T-helper 2 cell (primary cell): Measurements from ENCODE around the gene CH25H.
A peak's percentile ranks its signal among the peaks of the same experiment; 100 is the strongest.
"Not testable (repeated sequence)": the region's sequence is repeated elsewhere in the genome, so short reads cannot be mapped to it uniquely, and the experiment has no call there.

Experiments used
- DNase-seq, 5 experiments: peaks; one replicate each; pipeline versions ENCODE4 v3.0.0 to v3.0.0-alpha.2; 2012 to 2022
- total RNA-seq, 2 donors: gene quantifications; one replicate each; lab custom pipeline; 2026; lab: John Stamatoyannopoulos, UW

CH25H gene
- 0.62 to 0.88 reads per million in 2 donors for total RNA-seq

GRCh38 chr10:89207181-89207800 lies at the start of gene CH25H:
CH25H (minus strand) TSS chr10:89207317; CDS start chr10:89207292, 25 bp downstream.
- DNase-seq: peak in 3 of 5 experiments; percentile 17 to 59 (median 18)

DNA sequence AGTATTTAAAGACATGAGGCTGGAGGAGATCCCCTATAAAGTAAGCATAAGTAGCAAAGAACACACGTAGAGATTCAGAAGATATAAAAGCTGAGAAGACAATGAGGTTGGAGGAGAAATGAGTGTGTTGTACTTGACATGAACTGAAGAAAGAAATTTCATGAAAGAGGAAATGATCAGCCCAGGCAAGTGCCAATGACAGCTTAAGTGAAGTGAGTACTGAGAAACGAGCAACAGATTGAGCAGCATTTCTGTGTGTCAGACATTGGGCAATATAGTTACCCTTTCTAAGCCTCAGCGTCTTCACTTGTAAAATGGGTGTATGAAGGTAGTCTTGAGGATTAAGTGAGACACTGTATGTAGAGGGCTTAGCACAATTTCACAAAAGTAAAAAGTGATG lies 49.2 kb upstream of the CH25H start:
- DNase-seq: peak in 1 of 5 experiments; percentile 7

DNA sequence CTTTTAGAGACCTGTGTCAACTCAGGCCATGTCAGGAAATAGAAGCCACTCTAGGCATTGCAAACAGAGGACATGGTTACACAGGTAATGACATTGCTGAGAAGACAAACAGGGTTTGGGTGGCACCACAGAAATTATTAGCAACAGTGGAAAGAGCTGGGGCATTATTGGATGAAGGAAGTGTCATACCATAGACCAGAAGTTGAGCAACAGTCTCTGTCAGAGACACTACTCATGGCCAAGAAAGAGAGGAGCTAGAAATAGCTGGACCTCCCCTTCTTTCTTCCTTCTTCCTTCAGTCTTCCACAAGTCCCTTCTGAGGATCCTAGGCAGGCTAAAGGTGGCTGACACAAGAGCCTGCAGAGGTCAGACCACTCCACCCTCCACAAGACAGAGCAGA lies 48.7 kb upstream of the CH25H start:
- DNase-seq: no peak

DNA sequence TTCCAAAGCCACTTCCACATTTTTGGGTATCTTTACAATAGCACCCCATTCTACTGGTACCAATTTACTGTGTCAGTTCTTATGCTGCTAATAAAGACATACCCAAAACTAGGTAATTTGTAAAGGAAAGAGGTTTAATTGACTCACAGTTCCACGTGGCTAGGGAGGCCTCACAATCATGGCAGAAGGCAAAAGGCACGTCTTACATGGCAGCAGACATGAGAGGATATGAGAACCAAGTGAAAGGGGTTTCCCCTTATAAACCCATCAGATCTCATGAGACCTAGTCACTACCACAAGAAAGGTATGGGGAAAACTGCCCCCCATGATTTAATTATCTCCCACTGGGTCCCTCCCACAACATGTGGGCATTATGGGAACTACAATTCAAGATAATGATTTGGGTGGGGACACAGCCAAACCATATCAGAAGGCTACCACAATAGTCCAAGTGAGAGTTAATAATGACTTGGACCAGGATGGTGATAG lies 48.0 kb upstream of the CH25H start:
- DNase-seq: not testable (repeated sequence)

DNA sequence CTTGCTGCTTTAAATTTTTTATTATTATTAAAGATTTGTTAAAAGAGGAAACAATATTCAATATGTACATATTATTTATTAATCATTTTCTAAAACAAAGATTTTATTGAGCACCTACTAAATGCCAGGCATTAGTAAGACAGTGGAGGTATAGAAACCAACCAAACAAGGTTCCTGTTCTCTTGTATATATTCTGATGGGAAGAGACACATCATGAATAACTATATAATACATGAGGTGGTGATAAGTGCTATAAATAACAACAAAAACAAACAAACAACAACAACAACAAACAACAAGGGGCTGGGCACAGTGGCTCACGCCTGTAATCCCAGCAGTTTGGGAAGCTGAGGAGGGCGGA lies 45.1 kb upstream of the CH25H start:
- DNase-seq: no peak

DNA sequence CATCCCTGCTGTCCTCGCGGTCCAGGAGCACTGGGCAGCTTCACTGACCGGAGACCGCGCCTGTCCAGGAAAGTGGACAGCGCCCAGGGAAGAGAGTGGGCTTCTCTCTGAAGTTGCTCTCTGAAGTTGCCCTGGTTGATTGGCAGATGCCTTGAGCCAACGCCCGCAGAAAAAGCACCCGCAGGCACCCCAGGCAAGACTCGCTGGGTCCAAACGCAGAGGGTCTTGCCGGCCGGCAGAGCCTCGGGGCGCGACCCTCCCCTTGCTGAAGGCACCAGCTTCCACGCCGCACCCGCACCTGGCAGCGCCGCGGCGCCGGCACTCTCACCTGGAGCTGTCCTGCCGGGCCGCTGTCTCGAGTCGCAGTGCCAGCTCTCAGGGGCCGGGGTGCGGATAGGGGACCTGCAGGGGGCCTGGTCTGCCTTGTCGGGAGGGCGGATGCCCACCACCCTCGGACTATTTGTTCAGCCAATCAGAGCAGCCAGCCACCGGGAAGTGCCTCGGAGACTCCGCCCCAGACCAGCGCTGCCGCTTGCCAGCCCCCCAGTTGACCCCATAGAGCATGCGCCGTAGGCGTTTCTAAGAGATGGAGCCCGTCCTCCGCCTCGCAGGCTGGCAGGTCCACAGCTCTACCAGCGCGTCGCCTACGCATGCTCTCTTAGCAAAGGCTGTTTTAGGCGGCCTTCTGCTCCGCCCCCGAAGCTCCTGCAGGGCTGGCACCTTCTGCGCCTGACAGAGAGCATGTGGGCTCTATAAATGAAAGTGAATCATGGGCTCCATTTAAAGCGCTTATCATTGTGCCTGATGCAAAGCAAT lies 44.5 kb upstream of the CH25H start, which contains the start of gene LIPA:
TSS of gene LIPA (minus strand) at position 367 of the 816 bp plus-strand sequence. CDS start 4,127 bp downstream, outside the sequence.
- DNase-seq: peak; percentile 83 to 99 (median 94)

- peak in 1 of 5 experiments; percentile 31 for DNase-seq
Measured at GRCh38 chr10:89250865-89251408, 43.8 kb upstream of the CH25H start.

- peak in 1 of 5 experiments; percentile 13 for DNase-seq
Measured at GRCh38 chr10:89248990-89249389, 41.9 kb upstream of the CH25H start.

GRCh38 chr10:89247623-89248022 lies 40.5 kb upstream of the CH25H start:
- DNase-seq: not testable (repeated sequence)

DNA sequence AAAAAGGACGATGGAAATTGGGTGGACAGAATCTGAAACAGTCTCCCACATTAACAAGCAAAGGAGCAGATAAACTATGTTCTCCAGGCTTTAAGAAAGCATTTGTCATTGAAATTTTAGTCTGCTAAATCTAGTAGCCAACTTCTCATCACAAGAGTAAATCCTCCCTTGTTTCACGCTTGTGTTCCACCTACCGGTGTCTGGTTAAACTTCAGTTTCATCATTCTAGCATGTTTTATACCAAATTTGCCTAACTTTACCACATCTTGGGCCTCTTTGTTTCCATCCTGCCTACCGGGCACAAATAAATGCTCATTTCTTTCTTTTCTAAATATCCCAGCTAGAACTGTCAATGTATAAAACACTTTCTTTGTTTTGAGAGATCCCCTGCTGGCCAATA lies 38.7 kb upstream of the CH25H start:
- DNase-seq: no peak

GRCh38 chr10:89242840-89243568 lies 35.9 kb upstream of the CH25H start:
- no peak for DNase-seq

- DNase-seq: no peak
Measured at GRCh38 chr10:89242345-89242684, 35.2 kb upstream of the CH25H start.

DNA sequence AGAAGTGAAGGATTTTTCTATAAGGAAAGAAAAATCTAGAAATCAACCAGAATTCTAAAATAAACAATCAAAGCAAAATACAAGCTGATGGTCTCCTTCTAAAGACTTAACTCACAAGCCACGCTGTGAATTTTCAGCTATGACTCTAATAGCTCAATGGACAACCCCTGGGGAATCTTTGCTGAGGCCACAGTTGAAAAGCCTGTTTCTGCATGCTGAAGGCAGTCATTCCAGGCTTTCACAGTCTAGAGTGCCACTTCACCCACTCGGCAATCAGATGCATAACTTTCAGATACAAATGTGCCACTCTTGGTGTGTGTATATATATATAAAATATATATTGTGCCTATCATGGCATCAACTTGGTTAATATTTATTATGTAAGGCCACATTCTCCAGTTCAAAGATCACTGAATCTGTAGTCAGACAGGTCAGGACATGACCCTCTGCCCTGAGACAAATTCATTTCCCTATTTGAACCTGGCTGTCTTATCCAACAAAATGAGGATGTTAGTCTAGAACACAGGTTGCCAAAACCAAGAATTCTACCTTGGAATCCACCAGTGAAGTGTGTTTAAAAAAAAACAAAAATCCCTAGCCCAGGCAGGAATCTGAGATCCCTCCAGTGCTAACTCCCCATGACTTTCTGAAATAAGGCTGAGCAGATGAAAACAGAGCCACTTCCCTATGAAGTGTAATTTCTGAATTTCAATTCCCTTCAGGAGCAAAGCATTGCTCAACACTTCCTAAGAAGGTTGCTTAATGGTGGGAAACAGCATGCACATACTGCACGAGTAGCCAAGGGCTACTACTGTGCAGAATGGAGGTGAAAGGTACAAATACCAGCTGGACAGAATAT lies 34.6 kb upstream of the CH25H start:
- no peak for DNase-seq

DNA sequence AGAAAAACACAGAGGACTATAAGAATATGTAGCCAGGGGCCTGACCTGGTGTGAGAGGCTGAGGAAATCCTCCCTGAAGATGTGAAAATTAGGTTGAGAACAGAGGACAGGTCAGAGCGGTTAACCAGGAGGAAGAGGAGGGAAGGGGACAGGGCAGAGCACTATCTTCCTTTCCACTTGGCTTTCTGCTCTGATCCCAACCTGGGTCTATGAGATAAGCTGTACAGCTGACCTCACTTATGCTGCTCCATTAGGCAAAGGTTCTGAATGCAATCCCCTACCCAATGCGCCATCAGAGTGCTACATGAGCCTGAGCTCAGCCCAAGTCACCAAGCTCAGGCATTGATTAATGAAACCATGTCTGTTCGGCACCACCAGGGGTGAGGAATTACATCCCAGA lies 33.9 kb upstream of the CH25H start:
- DNase-seq: no peak

DNA sequence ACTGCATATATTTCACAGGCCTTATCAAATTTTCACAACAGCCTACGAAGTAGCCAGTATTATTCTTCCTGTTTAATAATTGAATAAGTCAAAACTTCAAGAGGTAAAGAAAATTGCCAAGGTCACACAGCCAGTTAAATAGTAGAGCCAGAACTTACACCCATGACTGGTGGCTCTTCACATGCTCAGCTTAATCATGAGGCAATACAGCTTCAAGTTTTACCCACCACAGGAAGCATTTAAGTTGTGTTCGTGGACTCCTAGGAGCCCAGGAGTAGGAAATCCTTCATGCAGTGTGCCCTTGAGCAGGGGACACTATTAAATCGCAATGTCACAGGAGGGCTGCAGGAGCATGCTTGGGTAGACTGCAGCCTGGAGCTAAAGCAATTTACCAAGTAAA lies 33.4 kb upstream of the CH25H start:
- no peak for DNase-seq

GRCh38 chr10:89238956-89239644 lies 32.0 kb upstream of the CH25H start:
- no peak for DNase-seq

DNA sequence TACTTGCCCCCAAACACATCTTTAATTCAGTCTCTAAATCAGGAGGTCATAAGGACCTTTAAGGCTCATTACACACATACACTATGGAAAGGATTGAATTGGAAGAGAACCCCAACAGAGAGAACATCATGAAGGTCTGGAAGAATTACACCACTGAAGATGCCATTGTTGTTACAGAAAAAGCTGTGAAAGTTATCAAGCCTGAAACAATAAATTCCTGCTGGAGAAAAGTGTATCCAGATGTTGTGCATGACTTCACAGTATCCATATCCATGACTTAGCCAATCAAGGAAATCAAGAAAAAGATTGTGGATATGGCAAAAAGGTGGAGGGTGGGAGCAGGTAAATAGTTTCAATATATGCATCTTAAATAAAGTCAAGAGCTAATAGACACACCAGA lies 30.7 kb upstream of the CH25H start:
- no peak for DNase-seq

DNA sequence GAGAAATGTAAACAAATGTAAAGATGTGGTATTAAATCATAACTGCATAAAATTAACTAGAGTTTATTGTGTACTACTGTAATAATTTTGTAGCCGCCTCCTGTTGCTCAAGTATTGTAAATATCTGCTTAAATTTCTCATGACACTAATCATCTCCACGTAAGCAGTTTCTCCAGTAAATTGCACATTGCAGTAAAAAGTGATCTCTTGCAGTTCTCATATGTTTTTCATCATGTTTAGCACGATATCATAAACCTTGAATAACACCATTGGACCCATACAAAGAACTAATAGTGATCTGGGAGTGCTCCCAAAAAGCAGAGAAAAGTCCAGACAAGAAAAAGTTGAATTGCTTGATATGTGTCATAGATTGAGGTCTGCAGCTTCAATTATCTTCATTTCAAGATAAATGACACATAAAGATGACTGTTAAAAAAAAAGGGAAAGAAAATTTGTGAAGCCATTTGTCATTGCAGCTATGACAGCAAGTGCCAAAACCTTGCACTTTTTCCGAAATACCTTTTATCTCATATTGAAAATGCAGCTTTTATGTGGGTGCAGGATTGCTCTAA lies 29.2 kb upstream of the CH25H start:
- DNase-seq: no peak

GRCh38 chr10:89235073-89235798 lies 28.1 kb upstream of the CH25H start:
- DNase-seq: no peak

DNA sequence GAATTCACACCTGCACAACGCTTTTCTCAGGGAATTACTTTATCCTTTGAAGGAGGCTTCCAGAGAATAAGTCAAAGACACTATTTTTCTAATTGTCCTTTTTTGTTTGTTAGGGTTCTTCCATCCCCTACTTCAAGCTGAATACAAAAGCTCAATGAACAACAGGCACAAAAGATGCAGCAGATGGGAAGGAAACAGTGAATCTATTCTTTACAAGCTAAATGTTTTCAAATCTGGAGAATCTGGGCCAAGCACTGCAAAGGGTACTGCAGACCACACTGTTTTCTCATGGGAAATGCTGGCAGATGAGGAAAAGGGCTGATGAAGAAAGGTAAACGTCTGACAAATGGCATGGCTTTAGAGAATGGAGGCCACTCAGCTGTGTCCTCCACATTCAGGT lies 25.9 kb upstream of the CH25H start:
- no peak for DNase-seq
